ENCODE measurements around the gene PITHD1. TPM values are rescaled to one million over a fixed set of nuclear protein-coding genes. Genes with fewer than 3 reads are reported as not detected.
"Not testable (repeated sequence)": the region's sequence is repeated elsewhere in the genome, so short reads cannot be mapped to it uniquely, and the experiment has no call there.

Gene PITHD1
- 42.4 and 44.3 TPM in 2 replicates for total RNA-seq
- long read RNA-seq, transcript PITHD1-201 (6 exons, 1,603 nt) = major isoform, 24 of 29 reads
- long read RNA-seq, partial matches to known transcripts = 3 of 29 reads
- long read RNA-seq, other reads (novel, unspliced or antisense) = 2 of 29 reads

- no peak for TF ChIP-seq CTCF (IDR thresholded peaks at IDR 0.05)
- Mint-ChIP-seq H3K4me3 (ENCODE audit: unreplicated experiment) (peak within 1 kb of the TSS; percentile 87), H3K4me1 (ENCODE audit: unreplicated experiment) (peaks cover 24% of the 10 kb centered on the region), H3K9me3 (ENCODE audit: unreplicated experiment) (no peaks in the 10 kb centered on the region), H3K27ac (ENCODE audit: unreplicated experiment) (peak within 1 kb of the TSS; percentile 96), H3K36me3 (ENCODE audit: unreplicated experiment) (peaks cover 2% of the 10 kb centered on the region), H3K27me3 (ENCODE audit: unreplicated experiment) (no peaks in the 10 kb centered on the region)
- DNase-seq (ENCODE audit: extremely low spot score, unreplicated experiment) = peak; percentile 94
These were observed at the start of gene PITHD1 for GRCh38 chr1:23777979-23778814. Gene PITHD1, plus strand, starts transcription at chr1:23778418. Its CDS starts 98 bp downstream, at chr1:23778516.

GRCh38 chr1:23732363-23733224 is 45.6 kb upstream of the PITHD1 start:
- DNase-seq (ENCODE audit: extremely low spot score, unreplicated experiment) = no peak
- Mint-ChIP-seq H3K9me3 (ENCODE audit: unreplicated experiment) (no peaks in the 10 kb centered on the region), H3K27ac (ENCODE audit: unreplicated experiment) (no peak overlapping the region)

GRCh38 chr1:23733281-23733680 is 44.9 kb upstream of the PITHD1 start:
- H3K4me1 Mint-ChIP-seq (ENCODE audit: unreplicated experiment); DNase-seq (ENCODE audit: extremely low spot score, unreplicated experiment); H3K4me3 Mint-ChIP-seq (ENCODE audit: unreplicated experiment); H3K27ac Mint-ChIP-seq (ENCODE audit: unreplicated experiment); H3K9me3 Mint-ChIP-seq (ENCODE audit: unreplicated experiment); H3K36me3 Mint-ChIP-seq (ENCODE audit: unreplicated experiment); H3K27me3 Mint-ChIP-seq (ENCODE audit: unreplicated experiment): not testable (repeated sequence)

More at GRCh38 chr1:23732363-23733224, 45.6 kb upstream of the PITHD1 start:
- H3K36me3 Mint-ChIP-seq (ENCODE audit: unreplicated experiment) = no peaks in the 10 kb centered on the region
- peaks cover 2% of the 10 kb centered on the region for H3K4me1 Mint-ChIP-seq (ENCODE audit: unreplicated experiment)
- no peaks in the 10 kb centered on the region for H3K27me3 Mint-ChIP-seq (ENCODE audit: unreplicated experiment)
- TF ChIP-seq CTCF (IDR thresholded peaks at IDR 0.05) = no peak
- no peak overlapping the region for H3K4me3 Mint-ChIP-seq (ENCODE audit: unreplicated experiment)

- H3K4me1 Mint-ChIP-seq (ENCODE audit: unreplicated experiment) = no peaks in the 10 kb centered on the region
- no peak for TF ChIP-seq CTCF (IDR thresholded peaks at IDR 0.05)
- no peaks in the 10 kb centered on the region for H3K27me3 Mint-ChIP-seq (ENCODE audit: unreplicated experiment)
- no peak overlapping the region for H3K27ac Mint-ChIP-seq (ENCODE audit: unreplicated experiment)
- H3K4me3 Mint-ChIP-seq (ENCODE audit: unreplicated experiment) = no peak overlapping the region
- no peak for DNase-seq (ENCODE audit: extremely low spot score, unreplicated experiment)
- no peaks in the 10 kb centered on the region for H3K36me3 Mint-ChIP-seq (ENCODE audit: unreplicated experiment)
- no peaks in the 10 kb centered on the region for H3K9me3 Mint-ChIP-seq (ENCODE audit: unreplicated experiment)
These were observed 41.6 kb upstream of the PITHD1 start for GRCh38 chr1:23736437-23737134.

- Mint-ChIP-seq H3K4me1 (ENCODE audit: unreplicated experiment) (peaks cover 29% of the 10 kb centered on the region), H3K36me3 (ENCODE audit: unreplicated experiment) (peaks cover 1% of the 10 kb centered on the region), H3K27me3 (ENCODE audit: unreplicated experiment) (no peaks in the 10 kb centered on the region), H3K9me3 (ENCODE audit: unreplicated experiment) (no peaks in the 10 kb centered on the region), H3K27ac (ENCODE audit: unreplicated experiment) (no peak overlapping the region), H3K4me3 (ENCODE audit: unreplicated experiment) (peak overlapping the region; percentile 82)
- no peak for DNase-seq (ENCODE audit: extremely low spot score, unreplicated experiment)
- TF ChIP-seq CTCF (IDR thresholded peaks at IDR 0.05) = no peak
These were observed 36.6 kb upstream of the PITHD1 start for GRCh38 chr1:23741609-23742008.

Data from osteocyte (in vitro differentiated cells).